Measurements from ENCODE around the gene A1CF. TPM values are rescaled to one million over a fixed set of nuclear protein-coding genes. Genes with fewer than 3 reads are reported as not detected.
"Not testable (repeated sequence)": the region's sequence is repeated elsewhere in the genome, so short reads cannot be mapped to it uniquely, and the experiment has no call there.

The A1CF gene
- total and polyA plus RNA-seq, 2 experiments from 2014 or later, result not detected

DNA sequence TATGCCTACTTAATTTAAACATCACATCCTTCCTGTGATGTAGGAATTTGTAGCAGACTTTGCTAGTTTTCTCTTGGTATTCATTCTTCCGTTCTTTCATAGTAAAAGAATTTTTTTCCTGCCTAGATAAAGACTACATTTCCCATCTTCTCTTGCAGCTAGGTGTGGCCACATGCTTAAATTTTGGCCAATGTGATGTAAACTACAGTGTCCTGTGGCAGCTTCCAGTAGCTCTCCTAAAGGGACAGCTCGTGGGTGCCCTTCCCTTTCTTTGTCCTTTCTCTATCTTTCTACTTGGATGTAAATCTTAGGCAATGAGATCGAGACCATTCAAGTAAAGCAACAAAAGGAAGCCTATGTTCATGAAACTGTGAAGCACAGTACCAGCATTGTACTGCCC is 87.1 kb downstream of the A1CF start:
- H3K79me2 ChIP-seq (ENCODE audit: insufficient read depth), result no peaks in the 10 kb centered on the region
- in situ Hi-C loops (cut with MboI), result no loop called here

DNA sequence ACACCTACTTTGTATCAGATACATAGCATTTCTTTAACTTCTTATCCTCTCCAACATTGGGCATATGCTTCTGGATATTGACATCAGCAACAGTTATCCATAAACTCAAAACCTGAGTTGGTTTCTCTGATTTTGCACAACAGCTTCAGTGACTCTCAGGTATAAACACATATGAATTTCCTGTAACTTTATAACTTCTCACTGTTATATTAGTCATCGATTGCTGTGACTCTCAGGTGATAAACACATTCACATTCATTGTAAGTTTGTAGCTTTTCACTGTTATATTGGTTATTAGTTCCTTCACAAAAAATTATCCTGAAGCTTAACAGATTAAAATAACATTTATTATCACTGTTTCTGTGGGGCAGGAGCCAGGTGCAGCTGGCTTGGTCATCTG is 88.7 kb downstream of the A1CF start:
- no peak for TF ChIP-seq EZH2phosphoT487 (IDR thresholded peaks at IDR 0.05; ENCODE audit: insufficient read depth, low read depth)
- TF ChIP-seq EZH2 (IDR thresholded peaks at IDR 0.05; ENCODE audit: insufficient read depth, poor library complexity, severe bottlenecking), result no peak
- in situ Hi-C loops (cut with MboI), result no loop called here
- Histone ChIP-seq H3K9me2 (ENCODE audit: insufficient read depth) (no peaks in the 10 kb centered on the region), H3K36me3 (ENCODE audit: low read depth) (no peaks in the 10 kb centered on the region), H3K9me3 (ENCODE audit: low read depth) (no peaks in the 10 kb centered on the region), H3K4me1 (ENCODE audit: insufficient read depth) (no peaks in the 10 kb centered on the region), H3K79me2 (ENCODE audit: insufficient read depth) (no peaks in the 10 kb centered on the region), H3K9ac (no peak overlapping the region), H3F3A (ENCODE audit: insufficient read depth) (no peaks in the 10 kb centered on the region), H3K4me2 (ENCODE audit: unreplicated experiment) (no peak overlapping the region), H4K20me1 (ENCODE audit: insufficient read depth) (no peaks in the 10 kb centered on the region), H3K27me3 (replicated peaks; ENCODE audit: insufficient read depth) (no peaks in the 10 kb centered on the region), H2AFZ (no peak overlapping the region), H3K27ac (no peak overlapping the region), H3K4me3 (no peak overlapping the region)
- DNase-seq, result no peak
- WGBS, 2 experiments (ENCODE audit: low coverage in 1 of 2, low lambda C conversion rate in 2 of 2, missing lambda C conversion rate in 2 of 2), result 65 to 67% methylated on average over 1 of the region's 1 CpG

More for the DNA sequence above, 87.1 kb downstream of the A1CF start:
- Histone ChIP-seq H3F3A (ENCODE audit: insufficient read depth) (no peaks in the 10 kb centered on the region), H4K20me1 (ENCODE audit: insufficient read depth) (no peaks in the 10 kb centered on the region), H3K4me1 (ENCODE audit: insufficient read depth) (no peaks in the 10 kb centered on the region), H3K27me3 (replicated peaks; ENCODE audit: insufficient read depth) (no peaks in the 10 kb centered on the region), H3K9me3 (ENCODE audit: low read depth) (no peaks in the 10 kb centered on the region), H3K4me3 (no peak overlapping the region), H3K9me2 (ENCODE audit: insufficient read depth) (no peaks in the 10 kb centered on the region), H3K36me3 (ENCODE audit: low read depth) (no peaks in the 10 kb centered on the region), H2AFZ (no peak overlapping the region), H3K9ac (no peak overlapping the region), H3K4me2 (ENCODE audit: unreplicated experiment) (no peak overlapping the region), H3K27ac (no peak overlapping the region)
- no peak for DNase-seq
- 60 to 64% methylated on average over 3 of the region's 3 CpGs for WGBS, 2 experiments (ENCODE audit: low coverage in 1 of 2, low lambda C conversion rate in 2 of 2, missing lambda C conversion rate in 2 of 2)
- TF ChIP-seq EZH2phosphoT487 (IDR thresholded peaks at IDR 0.05; ENCODE audit: insufficient read depth, low read depth) (no peak), EZH2 (IDR thresholded peaks at IDR 0.05; ENCODE audit: insufficient read depth, poor library complexity, severe bottlenecking) (no peak)

DNA sequence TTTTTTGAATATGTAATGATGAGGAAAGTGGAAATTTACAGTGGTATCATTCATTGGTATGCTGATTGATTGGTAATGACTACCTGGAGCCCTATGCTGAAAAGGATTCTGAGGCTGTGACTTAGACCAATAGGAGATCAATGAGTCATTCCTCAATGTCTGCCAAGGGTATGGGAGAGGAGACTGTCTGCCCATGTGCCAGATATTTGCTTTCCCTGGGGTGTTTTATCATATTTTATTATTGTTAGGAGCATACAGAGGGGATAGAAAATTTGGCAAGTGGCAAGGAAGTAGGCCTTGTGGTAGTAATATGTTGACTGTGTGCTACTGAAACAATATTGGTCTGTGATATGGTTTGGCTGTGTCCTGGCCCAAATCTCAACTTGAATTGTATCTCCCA is 90.9 kb downstream of the A1CF start:
- H3K9me2 ChIP-seq (ENCODE audit: insufficient read depth), result no peaks in the 10 kb centered on the region
- H3K4me1 ChIP-seq (ENCODE audit: insufficient read depth), result no peaks in the 10 kb centered on the region
- no peak overlapping the region for H3K27ac ChIP-seq
- H3F3A ChIP-seq (ENCODE audit: insufficient read depth), result no peaks in the 10 kb centered on the region
- H2AFZ ChIP-seq, result no peak overlapping the region
- in situ Hi-C loops (cut with MboI), result no loop called here
- no peaks in the 10 kb centered on the region for H4K20me1 ChIP-seq (ENCODE audit: insufficient read depth)
- no peaks in the 10 kb centered on the region for H3K27me3 ChIP-seq (replicated peaks; ENCODE audit: insufficient read depth)
- no peak overlapping the region for H3K4me3 ChIP-seq
- no peak overlapping the region for H3K4me2 ChIP-seq (ENCODE audit: unreplicated experiment)
- H3K79me2 ChIP-seq (ENCODE audit: insufficient read depth), result no peaks in the 10 kb centered on the region
- H3K9me3 ChIP-seq (ENCODE audit: low read depth), result no peaks in the 10 kb centered on the region
- H3K36me3 ChIP-seq (ENCODE audit: low read depth), result no peaks in the 10 kb centered on the region
- DNase-seq, result peak; percentile 34
- TF ChIP-seq EZH2 (IDR thresholded peaks at IDR 0.05; ENCODE audit: insufficient read depth, poor library complexity, severe bottlenecking) (no peak), EZH2phosphoT487 (IDR thresholded peaks at IDR 0.05; ENCODE audit: insufficient read depth, low read depth) (no peak)
- no peak overlapping the region for H3K9ac ChIP-seq

DNA sequence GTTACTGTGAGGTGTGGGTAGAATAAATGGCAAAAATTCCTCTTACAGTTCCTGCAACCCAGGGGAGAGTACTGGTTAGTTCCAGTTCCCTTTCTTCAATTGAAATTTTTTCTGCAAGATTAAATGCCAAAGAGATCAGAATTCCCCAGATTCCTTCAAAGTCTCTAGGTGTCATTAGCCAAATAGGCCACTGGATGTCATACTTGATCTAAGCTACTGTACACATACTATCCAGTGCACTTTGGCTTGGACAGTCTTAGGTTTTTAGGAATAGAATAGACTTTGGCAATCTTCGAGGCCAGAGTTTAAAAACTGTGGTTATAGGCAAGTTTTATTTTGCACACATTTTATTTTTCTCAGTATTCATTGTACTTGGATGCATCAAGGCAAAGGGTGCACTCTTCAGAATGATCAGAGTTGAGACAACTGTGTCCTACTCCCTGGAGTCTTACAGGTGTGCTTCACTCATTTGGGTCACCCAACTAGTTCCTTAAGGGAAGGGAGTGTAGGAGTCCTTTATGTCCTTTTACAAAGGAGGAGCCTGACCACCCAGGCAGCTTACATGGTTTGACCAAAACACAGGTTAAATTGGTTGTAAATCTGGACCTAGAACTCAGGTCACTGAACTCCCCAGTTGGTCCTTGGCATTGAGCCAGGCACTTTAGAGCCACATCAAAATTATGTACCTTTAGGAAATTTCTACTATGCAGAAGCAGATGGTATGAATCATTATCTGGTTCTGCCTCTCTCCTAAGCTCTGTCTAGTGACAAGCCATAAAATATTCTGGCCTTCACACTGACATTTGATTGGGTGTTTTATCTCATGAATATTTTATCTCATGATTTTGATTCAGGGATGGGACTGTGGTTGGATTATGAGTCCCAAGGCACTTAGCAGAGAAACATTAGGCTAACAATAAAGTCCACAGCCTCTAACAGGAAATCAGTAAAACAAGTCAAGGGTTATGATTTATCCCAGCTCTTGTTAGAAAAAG is 96.2 kb downstream of the A1CF start:
- in situ Hi-C loops (cut with MboI), result no loop called here
- Histone ChIP-seq H3K27me3 (replicated peaks; ENCODE audit: insufficient read depth) (no peaks in the 10 kb centered on the region), H3K4me3 (no peak overlapping the region), H2AFZ (no peak overlapping the region), H3F3A (ENCODE audit: insufficient read depth) (no peaks in the 10 kb centered on the region), H3K4me1 (ENCODE audit: insufficient read depth) (no peaks in the 10 kb centered on the region), H3K9me2 (ENCODE audit: insufficient read depth) (no peaks in the 10 kb centered on the region), H3K27ac (no peak overlapping the region), H4K20me1 (ENCODE audit: insufficient read depth) (no peaks in the 10 kb centered on the region), H3K4me2 (ENCODE audit: unreplicated experiment) (no peak overlapping the region), H3K9ac (no peak overlapping the region), H3K36me3 (ENCODE audit: low read depth) (no peaks in the 10 kb centered on the region), H3K79me2 (ENCODE audit: insufficient read depth) (no peaks in the 10 kb centered on the region), H3K9me3 (ENCODE audit: low read depth) (no peaks in the 10 kb centered on the region)
- 0% methylated on average over 1 of the region's 1 CpG for WGBS, 2 experiments (ENCODE audit: low coverage in 1 of 2, low lambda C conversion rate in 2 of 2, missing lambda C conversion rate in 2 of 2)
- TF ChIP-seq EZH2 (IDR thresholded peaks at IDR 0.05; ENCODE audit: insufficient read depth, poor library complexity, severe bottlenecking) (no peak), EZH2phosphoT487 (IDR thresholded peaks at IDR 0.05; ENCODE audit: insufficient read depth, low read depth) (no peak)
- peak; percentile 80 for DNase-seq

DNA sequence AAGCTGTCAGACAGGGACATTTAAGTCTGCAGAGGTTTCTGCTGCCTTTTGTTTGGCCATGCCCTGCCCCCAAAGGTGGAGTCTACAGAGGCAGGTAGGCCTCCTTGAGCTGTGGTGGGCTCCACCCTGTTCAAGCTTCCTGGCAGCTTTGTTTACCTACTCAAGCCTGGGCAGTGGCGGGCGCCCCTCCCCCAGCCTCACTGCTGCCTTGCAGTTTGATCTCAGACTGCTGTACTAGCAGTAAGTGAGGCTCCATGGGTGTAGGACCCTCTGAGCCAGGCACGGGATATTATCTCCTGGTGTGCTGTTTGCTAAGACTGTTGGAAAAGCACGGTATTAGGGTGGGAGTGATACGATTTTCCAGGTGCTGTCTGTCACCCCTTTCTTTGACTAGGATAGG is 97.5 kb downstream of the A1CF start:
- DNase-seq; H3K27ac ChIP-seq; H3K9ac ChIP-seq; H3K79me2 ChIP-seq (ENCODE audit: insufficient read depth); H3F3A ChIP-seq (ENCODE audit: insufficient read depth); H3K4me2 ChIP-seq (ENCODE audit: unreplicated experiment); H3K27me3 ChIP-seq (replicated peaks; ENCODE audit: insufficient read depth); H4K20me1 ChIP-seq (ENCODE audit: insufficient read depth); H2AFZ ChIP-seq; H3K4me3 ChIP-seq; in situ Hi-C loops (cut with MboI); H3K36me3 ChIP-seq (ENCODE audit: low read depth); H3K9me2 ChIP-seq (ENCODE audit: insufficient read depth); H3K9me3 ChIP-seq (ENCODE audit: low read depth); H3K4me1 ChIP-seq (ENCODE audit: insufficient read depth): not testable (repeated sequence)
- 38 to 40% methylated on average over 5 of the region's 5 CpGs for WGBS, 2 experiments (ENCODE audit: low coverage in 1 of 2, low lambda C conversion rate in 2 of 2, missing lambda C conversion rate in 2 of 2)

DNA sequence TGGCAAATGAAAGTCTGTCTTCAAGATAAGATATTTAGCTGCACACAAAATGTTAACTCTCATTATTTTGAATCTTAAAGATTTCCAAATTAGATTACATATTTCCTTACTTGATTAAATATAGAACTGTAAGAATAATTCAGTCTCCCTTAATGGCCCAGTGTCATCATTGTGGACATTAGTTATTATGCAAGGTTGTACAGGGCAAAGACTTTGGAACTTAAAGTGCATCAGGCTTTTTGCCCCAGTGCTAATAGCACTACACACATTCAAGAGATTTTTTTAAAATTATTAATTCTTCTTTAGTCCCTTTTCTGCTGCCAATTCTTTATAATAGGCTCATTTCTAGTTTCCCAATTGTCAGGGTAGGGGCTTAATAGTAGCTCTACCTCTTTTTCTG is 103.4 kb downstream of the A1CF start:
- H3K4me3 ChIP-seq; H3K4me1 ChIP-seq (ENCODE audit: insufficient read depth); H3K27ac ChIP-seq; H3K9me2 ChIP-seq (ENCODE audit: insufficient read depth); H2AFZ ChIP-seq; in situ Hi-C loops (cut with MboI); DNase-seq; H3K9ac ChIP-seq; H3K9me3 ChIP-seq (ENCODE audit: low read depth); H3K4me2 ChIP-seq (ENCODE audit: unreplicated experiment); H3K27me3 ChIP-seq (replicated peaks; ENCODE audit: insufficient read depth); H3K36me3 ChIP-seq (ENCODE audit: low read depth); H3K79me2 ChIP-seq (ENCODE audit: insufficient read depth); H4K20me1 ChIP-seq (ENCODE audit: insufficient read depth); H3F3A ChIP-seq (ENCODE audit: insufficient read depth): not testable (repeated sequence)

DNA sequence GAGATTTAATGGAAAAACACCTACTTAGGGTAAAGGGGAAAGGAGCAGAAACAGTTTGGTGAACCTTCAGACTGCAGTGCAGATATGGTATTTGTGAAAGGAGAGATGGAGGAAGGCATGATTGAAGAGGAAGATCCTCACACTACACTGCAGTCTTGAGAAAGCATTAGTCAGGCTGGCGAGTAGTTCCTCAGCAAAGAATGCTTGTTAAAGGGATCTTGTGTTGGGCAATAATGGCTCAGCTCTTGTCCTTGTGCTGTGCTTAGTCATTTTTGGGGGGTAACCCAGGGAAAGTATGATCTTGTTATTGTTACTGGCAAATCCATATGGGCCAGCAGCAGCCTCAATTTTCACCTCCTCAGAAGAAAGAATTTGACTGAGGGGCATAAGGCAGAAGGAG is 105.4 kb downstream of the A1CF start:
- H3K27me3 ChIP-seq (replicated peaks; ENCODE audit: insufficient read depth); H2AFZ ChIP-seq; H3F3A ChIP-seq (ENCODE audit: insufficient read depth); H3K9me2 ChIP-seq (ENCODE audit: insufficient read depth); in situ Hi-C loops (cut with MboI); H4K20me1 ChIP-seq (ENCODE audit: insufficient read depth); H3K9ac ChIP-seq; H3K36me3 ChIP-seq (ENCODE audit: low read depth); H3K9me3 ChIP-seq (ENCODE audit: low read depth); H3K27ac ChIP-seq; H3K79me2 ChIP-seq (ENCODE audit: insufficient read depth); H3K4me1 ChIP-seq (ENCODE audit: insufficient read depth); H3K4me3 ChIP-seq; H3K4me2 ChIP-seq (ENCODE audit: unreplicated experiment): not testable (repeated sequence)
- peak; percentile 90 for DNase-seq
- WGBS, 2 experiments (ENCODE audit: low coverage in 1 of 2, low lambda C conversion rate in 2 of 2, missing lambda C conversion rate in 2 of 2), result 0% methylated on average over 1 of the region's 1 CpG

All from GM23248 (cell line).